ACC112 (cell line): ENCODE results near the gene SORCS2.

Source experiments
- H2AFZ ChIP-seq: fragments of 200-600 bp; sonication (generic); one replicate; pipeline ENCODE4 v1.6.0; 2017; ENCODE audit warnings: antibody characterized with exemption, low read length; ENCODE audit not compliant: unreplicated experiment
- H3K27ac ChIP-seq: fragments of 200-600 bp; sonication (generic); 2 replicates; pipeline ENCODE4 v1.5.1; 2014; ENCODE audit warnings: low read depth, mild to moderate bottlenecking, antibody characterized with exemption, low read length, moderate library complexity
- H3K27me3 ChIP-seq: fragments of 200-600 bp; sonication (generic); 2 replicates; pipeline ENCODE4 v1.6.1; 2014; ENCODE audit warnings: mild to moderate bottlenecking, antibody characterized with exemption, low read length, moderate library complexity, mixed read lengths; ENCODE audit not compliant: insufficient read depth
- H3K36me3 ChIP-seq: fragments of 200-600 bp; sonication (generic); 2 replicates; pipeline ENCODE4 v1.6.1; 2016; ENCODE audit warnings: mild to moderate bottlenecking, antibody characterized with exemption, low read length, moderate library complexity, mixed read lengths; ENCODE audit not compliant: insufficient read depth
- H3K4me1 ChIP-seq: fragments of 200-600 bp; sonication (generic); one replicate; pipeline ENCODE4 v1.6.1; 2016; ENCODE audit warnings: low read length, mixed read lengths; ENCODE audit not compliant: insufficient read depth, unreplicated experiment, control insufficient read depth
- H3K4me3 ChIP-seq: fragments of 200-600 bp; sonication (generic); 2 replicates; pipeline ENCODE4 v1.5.1; 2014; ENCODE audit warnings: mild to moderate bottlenecking, low read depth, low read length
- H3K79me2 ChIP-seq: fragments of 200-600 bp; sonication (generic); one replicate; pipeline ENCODE4 v1.6.0; 2016; ENCODE audit warnings: low read length; ENCODE audit not compliant: control insufficient read depth, unreplicated experiment, insufficient read depth

Gene SORCS2

GRCh38 chr4:7656244-7656800 lies 464.0 kb downstream of the SORCS2 start:
- no peak overlapping the region for H3K27ac ChIP-seq
- H3K36me3 ChIP-seq: no peaks in the 10 kb centered on the region
- no peak overlapping the region for H3K4me3 ChIP-seq
- no peaks in the 10 kb centered on the region for H3K79me2 ChIP-seq
- peaks cover 3% of the 10 kb centered on the region for H3K4me1 ChIP-seq
- H2AFZ ChIP-seq: no peak overlapping the region
- no peaks in the 10 kb centered on the region for H3K27me3 ChIP-seq

GRCh38 chr4:7657545-7658297 lies 465.4 kb downstream of the SORCS2 start:
- H2AFZ ChIP-seq: no peak overlapping the region
- no peaks in the 10 kb centered on the region for H3K27me3 ChIP-seq
- no peaks in the 10 kb centered on the region for H3K36me3 ChIP-seq
- no peaks in the 10 kb centered on the region for H3K4me1 ChIP-seq
- H3K79me2 ChIP-seq: no peaks in the 10 kb centered on the region
- no peak overlapping the region for H3K27ac ChIP-seq
- H3K4me3 ChIP-seq: no peak overlapping the region

- Histone ChIP-seq H3K79me2 (no peaks in the 10 kb centered on the region), H3K27ac (no peak overlapping the region), H3K4me3 (no peak overlapping the region), H2AFZ (no peak overlapping the region), H3K36me3 (no peaks in the 10 kb centered on the region), H3K4me1 (no peaks in the 10 kb centered on the region), H3K27me3 (no peaks in the 10 kb centered on the region)
Measured at GRCh38 chr4:7658341-7659204, 466.2 kb downstream of the SORCS2 start.

GRCh38 chr4:7659429-7660175 lies 467.3 kb downstream of the SORCS2 start:
- H3K79me2 ChIP-seq: no peaks in the 10 kb centered on the region
- no peak overlapping the region for H3K4me3 ChIP-seq
- H3K4me1 ChIP-seq: no peaks in the 10 kb centered on the region
- H2AFZ ChIP-seq: no peak overlapping the region
- no peak overlapping the region for H3K27ac ChIP-seq
- no peaks in the 10 kb centered on the region for H3K27me3 ChIP-seq
- H3K36me3 ChIP-seq: no peaks in the 10 kb centered on the region

- no peaks in the 10 kb centered on the region for H3K4me1 ChIP-seq
- H3K79me2 ChIP-seq: no peaks in the 10 kb centered on the region
- no peaks in the 10 kb centered on the region for H3K27me3 ChIP-seq
- no peaks in the 10 kb centered on the region for H3K36me3 ChIP-seq
- H3K4me3 ChIP-seq: no peak overlapping the region
- no peak overlapping the region for H2AFZ ChIP-seq
- no peak overlapping the region for H3K27ac ChIP-seq
Measured at GRCh38 chr4:7660176-7661039, 468.1 kb downstream of the SORCS2 start.

- Histone ChIP-seq H3K79me2 (no peaks in the 10 kb centered on the region), H3K4me1 (no peaks in the 10 kb centered on the region), H3K27ac (no peak overlapping the region), H2AFZ (no peak overlapping the region), H3K36me3 (no peaks in the 10 kb centered on the region), H3K4me3 (no peak overlapping the region), H3K27me3 (no peaks in the 10 kb centered on the region)
Measured at GRCh38 chr4:7661066-7661748, 468.9 kb downstream of the SORCS2 start.

- Histone ChIP-seq H3K27ac (no peak overlapping the region), H3K4me1 (no peaks in the 10 kb centered on the region), H3K4me3 (no peak overlapping the region), H3K27me3 (0 out of 2 replicates have a peak, but pooled peaks cover 4% of the 10 kb centered on the region), H3K79me2 (no peaks in the 10 kb centered on the region), H3K36me3 (no peaks in the 10 kb centered on the region), H2AFZ (no peak overlapping the region)
Measured at GRCh38 chr4:7661846-7662506, 469.6 kb downstream of the SORCS2 start.

- no peak overlapping the region for H2AFZ ChIP-seq
Measured at GRCh38 chr4:7662507-7662846, 470.1 kb downstream of the SORCS2 start.

GRCh38 chr4:7663075-7663541 lies 470.8 kb downstream of the SORCS2 start:
- no peak overlapping the region for H2AFZ ChIP-seq
- 0 out of 2 replicates have a peak, but pooled peaks cover 4% of the 10 kb centered on the region for H3K27me3 ChIP-seq
- H3K4me1 ChIP-seq: no peaks in the 10 kb centered on the region
- H3K79me2 ChIP-seq: no peaks in the 10 kb centered on the region
- no peak overlapping the region for H3K27ac ChIP-seq
- no peak overlapping the region for H3K4me3 ChIP-seq
- H3K36me3 ChIP-seq: no peaks in the 10 kb centered on the region

More at GRCh38 chr4:7662507-7662846, 470.1 kb downstream of the SORCS2 start:
- no peaks in the 10 kb centered on the region for H3K79me2 ChIP-seq
- no peaks in the 10 kb centered on the region for H3K4me1 ChIP-seq
- no peaks in the 10 kb centered on the region for H3K36me3 ChIP-seq
- H3K4me3 ChIP-seq: no peak overlapping the region
- 0 out of 2 replicates have a peak, but pooled peaks cover 4% of the 10 kb centered on the region for H3K27me3 ChIP-seq
- H3K27ac ChIP-seq: no peak overlapping the region
